Activated T-cell treated with anti-CD3 and anti-CD28 coated beads, Interleukin-2, amount 50 U/mL, for 72 hours (primary cell): ENCODE results near the gene LENEP. TPM values are rescaled to one million over a fixed set of nuclear protein-coding genes. Genes with fewer than 3 reads are reported as not detected.

Experiments used
- ATAC-seq, 2 donors: fragments of 150-1000 bp; cut with Tn5 transposase; replicated peaks in 1 of 2; 2 replicates each; pipeline ENCODE4 v1.10.0; 2021; ENCODE audit warnings: moderate library complexity in 2 of 2, mild to moderate bottlenecking in 1 of 2
- DNase-seq, 2 donors: peaks; one replicate each; pipeline ENCODE4 v3.0.0; 2021 to 2022; ENCODE audit warnings: mixed read lengths in 1 of 2
- H3K27ac Mint-ChIP-seq: one replicate; pipeline ENCODE4 v1.8.0; 2022; ENCODE audit warnings: mild to moderate bottlenecking, moderate library complexity, mixed read lengths
- H3K27me3 Mint-ChIP-seq: one replicate; pipeline ENCODE4 v1.8.0; 2022; ENCODE audit warnings: low read depth, mixed read lengths
- H3K36me3 Mint-ChIP-seq, 2 donors: one replicate each; pipeline ENCODE4 v1.8.0; 2022; ENCODE audit warnings: mixed read lengths in 2 of 2, mild to moderate bottlenecking in 1 of 2; ENCODE audit not compliant: insufficient read depth in 2 of 2
- H3K4me1 Mint-ChIP-seq: one replicate; pipeline ENCODE4 v1.8.0; 2022; ENCODE audit warnings: low read depth, mixed read lengths
- H3K4me3 Mint-ChIP-seq, 2 donors: one replicate each; pipeline ENCODE4 v1.8.0; 2022; ENCODE audit warnings: mild to moderate bottlenecking in 2 of 2, mixed read lengths in 2 of 2, moderate library complexity in 2 of 2
- H3K9me3 Mint-ChIP-seq, 2 donors: one replicate each; pipeline ENCODE4 v1.8.0; 2022; ENCODE audit warnings: mixed read lengths in 2 of 2
- total RNA-seq, 2 donors: library from RNA; stranded (reverse); gene quantifications; one replicate each; pipeline ENCODE4 v1.2.3, GENCODE V29; 2022

Gene LENEP
- total RNA-seq, 2 donors from 2014 or later = 0.65 to 2.3 TPM

GRCh38 chr1:155000726-155001424 lies 7.5 kb downstream of the LENEP start:
- Mint-ChIP-seq H3K9me3 (no peaks in the 10 kb centered on the region), H3K27ac (peak overlapping the region; percentile 86), H3K4me3 (peak overlapping the region; percentile 94 to 98), H3K27me3 (no peaks in the 10 kb centered on the region), H3K36me3 (peaks cover 11 to 13% of the 10 kb centered on the region in 2 donors), H3K4me1 (peaks cover 41% of the 10 kb centered on the region)
- DNase-seq = peak; percentile 94 to 96
- ATAC-seq = peak; percentile 61 to 62

DNA sequence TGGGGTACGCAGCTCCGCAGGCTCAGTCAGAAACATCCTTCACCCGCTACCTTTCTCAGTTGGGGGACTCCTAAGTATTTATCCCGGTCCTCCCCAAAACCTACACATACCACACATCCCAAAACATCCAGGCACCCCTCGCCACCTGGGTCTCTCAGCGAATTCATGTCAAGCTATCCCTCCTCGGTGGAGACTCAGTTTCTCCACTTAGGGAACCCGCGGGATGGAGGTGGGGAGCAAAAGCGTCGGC lies 8.0 kb downstream of the LENEP start:
- Mint-ChIP-seq H3K27me3 (no peaks in the 10 kb centered on the region), H3K9me3 (no peaks in the 10 kb centered on the region), H3K4me1 (peaks cover 46% of the 10 kb centered on the region), H3K36me3 (peaks cover 11 to 13% of the 10 kb centered on the region in 2 donors), H3K4me3 (peak overlapping the region; percentile 94 to 98), H3K27ac (peak overlapping the region; percentile 41)
- DNase-seq (no peak), ATAC-seq (no peak)

GRCh38 chr1:155001675-155002463 lies 8.5 kb downstream of the LENEP start:
- peak; percentile 99 to 100 for DNase-seq
- Mint-ChIP-seq H3K27ac (peak overlapping the region; percentile 97), H3K4me1 (peaks cover 51% of the 10 kb centered on the region), H3K9me3 (no peaks in the 10 kb centered on the region), H3K27me3 (no peaks in the 10 kb centered on the region), H3K4me3 (peak overlapping the region; percentile 94 to 98), H3K36me3 (peaks cover 11 to 13% of the 10 kb centered on the region in 2 donors)
- peak; percentile 70 for ATAC-seq

GRCh38 chr1:155002464-155003226 lies 9.3 kb downstream of the LENEP start, which contains the start of gene ZBTB7B:
TSS of gene ZBTB7B (plus strand) at chr1:155002802. CDS start at chr1:155014661, 11,859 bp downstream.
- peak within 1 kb of the TSS; percentile 97 for H3K27ac Mint-ChIP-seq
- H3K27me3 Mint-ChIP-seq = no peaks in the 10 kb centered on the region
- peaks cover 53% of the 10 kb centered on the region for H3K4me1 Mint-ChIP-seq
- peak within 1 kb of the TSS; percentile 98 to 99 for H3K4me3 Mint-ChIP-seq
- no peaks in the 10 kb centered on the region for H3K9me3 Mint-ChIP-seq
- H3K36me3 Mint-ChIP-seq = peaks cover 11 to 13% of the 10 kb centered on the region in 2 donors
- ATAC-seq (peak in 1 of 2 donors; percentile 1), DNase-seq (peak in 1 of 2 donors; percentile 48)

DNA sequence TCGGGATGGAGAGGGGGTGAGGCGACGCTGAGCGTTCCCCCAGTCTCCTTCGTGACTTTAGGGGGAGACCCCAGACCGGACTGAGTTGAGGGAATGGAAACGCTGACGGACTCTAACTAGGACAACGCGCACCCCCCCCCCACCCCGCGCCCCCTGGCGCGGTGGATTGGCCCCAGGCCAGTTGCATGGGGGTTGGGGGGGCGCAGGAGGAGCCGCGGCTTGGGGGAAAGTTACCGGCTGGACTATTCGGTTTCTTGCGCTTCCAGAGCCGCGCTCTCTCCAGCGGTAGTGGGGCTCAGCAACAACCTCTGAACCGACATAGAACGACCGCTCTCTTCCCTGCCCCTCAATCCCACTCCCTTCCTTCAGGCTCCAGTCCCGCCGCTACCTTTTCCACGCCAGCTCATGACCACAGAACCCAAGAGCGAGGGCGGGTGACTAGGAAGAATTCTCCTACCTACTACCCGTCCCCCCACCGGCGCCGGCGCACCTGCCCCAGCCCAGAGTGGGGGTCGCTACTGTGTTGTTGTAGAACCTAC lies 9.9 kb downstream of the LENEP start:
- Mint-ChIP-seq H3K4me3 (peak overlapping the region; percentile 98 to 99), H3K4me1 (peaks cover 51% of the 10 kb centered on the region), H3K27me3 (no peaks in the 10 kb centered on the region), H3K9me3 (no peaks in the 10 kb centered on the region), H3K36me3 (peaks cover 11 to 13% of the 10 kb centered on the region in 2 donors), H3K27ac (peak overlapping the region; percentile 96)
- ATAC-seq = no peak
- DNase-seq = peak; percentile 41 to 43

- no peaks in the 10 kb centered on the region for H3K9me3 Mint-ChIP-seq
- ATAC-seq (no peak), DNase-seq (peak; percentile 42 to 71)
- peak overlapping the region; percentile 99 for H3K27ac Mint-ChIP-seq
- peaks cover 12 to 14% of the 10 kb centered on the region in 2 donors for H3K36me3 Mint-ChIP-seq
- H3K4me3 Mint-ChIP-seq = peak overlapping the region; percentile 98 to 99
- H3K27me3 Mint-ChIP-seq = no peaks in the 10 kb centered on the region
- H3K4me1 Mint-ChIP-seq = peaks cover 51% of the 10 kb centered on the region
Observed at GRCh38 chr1:155003766-155004351, 10.5 kb downstream of the LENEP start.

- Mint-ChIP-seq H3K4me3 (peak overlapping the region; percentile 98 to 99), H3K4me1 (peaks cover 49% of the 10 kb centered on the region), H3K9me3 (no peaks in the 10 kb centered on the region), H3K27ac (peak overlapping the region; percentile 99), H3K36me3 (peaks cover 13 to 16% of the 10 kb centered on the region in 2 donors), H3K27me3 (no peaks in the 10 kb centered on the region)
- peak; percentile 61 to 65 for DNase-seq
- peak in 1 of 2 donors; percentile 2 for ATAC-seq
Observed at GRCh38 chr1:155004352-155005075, 11.1 kb downstream of the LENEP start.

DNA sequence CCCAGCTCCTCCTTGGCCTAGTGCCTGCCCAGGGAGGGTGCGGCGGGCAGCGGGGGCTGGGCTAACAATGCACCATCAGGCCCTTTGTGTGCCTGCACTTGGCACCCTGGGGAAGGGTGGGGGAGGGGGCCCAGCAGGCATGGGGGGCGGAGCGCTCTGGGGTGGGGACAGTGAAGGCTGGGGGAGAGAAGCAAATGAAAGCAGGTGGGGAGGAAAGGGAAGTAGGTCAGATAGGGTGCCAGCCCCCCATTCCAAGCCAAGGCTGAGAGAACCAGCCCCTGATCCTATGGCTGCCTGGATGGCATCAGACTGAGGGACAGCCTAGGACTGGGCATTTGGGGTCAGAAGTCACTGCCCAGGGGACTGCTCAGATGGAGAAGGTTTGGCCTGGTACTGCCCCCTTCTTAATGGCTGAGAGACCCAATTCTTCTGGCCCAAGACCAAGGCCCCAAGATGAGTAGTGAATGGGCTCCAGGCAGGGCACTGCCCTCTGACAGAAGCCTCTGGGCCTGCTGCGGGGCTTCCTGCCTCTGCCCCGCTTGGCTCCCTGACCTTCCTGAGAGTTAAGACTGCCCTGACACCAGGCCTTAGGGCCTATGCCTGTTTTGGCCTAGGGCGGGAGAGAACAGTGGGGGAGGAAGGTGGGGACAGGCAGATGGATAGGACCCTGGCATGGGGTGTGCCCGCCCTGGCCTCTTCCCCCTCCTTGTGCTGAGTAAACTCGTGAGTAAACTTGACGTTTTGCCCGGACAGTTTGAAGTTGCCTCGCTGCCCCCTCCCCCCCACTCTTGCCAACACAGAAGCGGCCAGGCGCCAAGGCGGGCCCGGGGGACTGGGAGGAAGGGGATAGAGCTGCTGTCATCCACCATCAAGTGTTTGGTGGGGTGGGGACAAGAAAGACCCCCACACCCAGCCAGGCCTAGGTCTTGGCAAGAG lies 12.0 kb downstream of the LENEP start:
- H3K27me3 Mint-ChIP-seq = no peaks in the 10 kb centered on the region
- peaks cover 51% of the 10 kb centered on the region for H3K4me1 Mint-ChIP-seq
- ATAC-seq (no peak), DNase-seq (peak; percentile 35 to 54)
- H3K36me3 Mint-ChIP-seq = peaks cover 15 to 21% of the 10 kb centered on the region in 2 donors
- no peaks in the 10 kb centered on the region for H3K9me3 Mint-ChIP-seq
- H3K4me3 Mint-ChIP-seq = peak overlapping the region; percentile 98 to 99
- peak overlapping the region; percentile 99 for H3K27ac Mint-ChIP-seq

GRCh38 chr1:155006601-155007101 lies 13.3 kb downstream of the LENEP start:
- H3K9me3 Mint-ChIP-seq = no peaks in the 10 kb centered on the region
- H3K27me3 Mint-ChIP-seq = no peaks in the 10 kb centered on the region
- DNase-seq (peak in 1 of 2 donors; percentile 43), ATAC-seq (peak in 1 of 2 donors; percentile 20)
- H3K4me1 Mint-ChIP-seq = peaks cover 59% of the 10 kb centered on the region
- peak overlapping the region; percentile 98 to 99 for H3K4me3 Mint-ChIP-seq
- peak overlapping the region; percentile 98 for H3K27ac Mint-ChIP-seq
- peaks cover 15 to 21% of the 10 kb centered on the region in 2 donors for H3K36me3 Mint-ChIP-seq

DNA sequence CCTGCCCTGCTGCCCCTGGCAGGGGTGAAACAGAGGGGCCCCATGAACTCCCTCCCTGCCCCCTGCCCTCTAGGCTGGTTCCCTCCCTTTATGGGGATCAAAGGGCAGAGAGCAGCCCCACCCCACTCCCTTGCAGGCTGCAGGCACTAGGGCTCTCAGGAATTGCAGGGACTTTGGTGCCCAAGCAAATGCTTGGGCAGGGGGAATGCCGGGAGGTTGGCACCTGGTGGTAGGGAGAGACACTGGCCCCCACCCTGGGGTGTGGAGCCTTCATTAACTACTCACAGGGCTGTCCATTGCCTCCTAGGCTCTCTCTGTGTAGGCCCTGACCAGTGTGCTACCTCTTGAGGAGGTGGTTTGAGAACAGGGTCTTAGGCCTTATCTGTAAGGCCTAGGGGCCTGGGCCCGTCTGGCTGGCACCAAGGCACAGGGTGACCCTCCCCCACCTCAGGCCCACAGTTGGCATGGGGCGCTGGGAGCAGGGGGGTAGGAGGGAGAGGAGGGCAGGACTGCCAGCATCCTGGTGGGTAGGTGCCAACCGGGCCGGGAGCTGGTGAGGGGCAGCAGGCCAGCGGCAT lies 14.0 kb downstream of the LENEP start:
- Mint-ChIP-seq H3K4me1 (peaks cover 65% of the 10 kb centered on the region), H3K27me3 (no peaks in the 10 kb centered on the region), H3K36me3 (peaks cover 15 to 21% of the 10 kb centered on the region in 2 donors), H3K27ac (no peak overlapping the region), H3K9me3 (no peaks in the 10 kb centered on the region), H3K4me3 (peak overlapping the region in 1 of 2 donors; percentile 99)
- DNase-seq = no peak
- no peak for ATAC-seq
